GM12878 (cell line): ENCODE results near the gene SLC35F3. TPM values are rescaled to one million over a fixed set of nuclear protein-coding genes. Genes with fewer than 3 reads are reported as not detected.

Source experiments
- ATAC-seq: fragments of 200-7000 bp; cut with Tn5 transposase; 3 replicates; pipeline ENCODE4 v1.9.1; 2020; ENCODE audit warnings: mild to moderate bottlenecking, moderate library complexity
- BruUV-seq: library from RNA; stranded (reverse); fragments of 400-500 nt; replicated peaks from 2 replicates; lab custom pipeline; 2021; lab: Mats Ljungman, UMichigan
- CTCF ChIA-PET: fragments of 300-600 bp; sonication (Branson Sonifier 250); formaldehyde crosslinking; extraction: SDS; loops from one replicate; lab custom pipeline; 2021; ENCODE audit warnings: inconsistent platforms; lab: Yijun Ruan, JAX
- POLR2A ChIA-PET: fragments of 350-600 bp; formaldehyde crosslinking; extraction: SDS; loops from one replicate; lab custom pipeline; 2021; ENCODE audit warnings: inconsistent platforms; lab: Charles Lee
- RAD21 ChIA-PET: fragments of 300-600 bp; sonication (Branson Sonifier 250); formaldehyde crosslinking; loops from one replicate; lab custom pipeline; 2023; ENCODE audit warnings: antibody characterized with exemption; ENCODE audit not compliant: unreplicated experiment; lab: Charles Lee
- SMC1A ChIA-PET: fragments of 300-600 bp; sonication (Branson Sonifier 250); formaldehyde crosslinking; loops from one replicate; lab custom pipeline; 2023; ENCODE audit not compliant: unreplicated experiment, uncharacterized antibody; lab: Charles Lee
- DNase-seq: peaks from one replicate; pipeline ENCODE4 v3.0.0-alpha.2; 2011; ENCODE audit warnings: low read depth, low spot score
- FAIRE-seq: peaks from 3 replicates; lab custom pipeline; 2011; peaks lifted over from hg19 to GRCh38; lab: Jason Lieb, UNC
- H2AFZ ChIP-seq: 2 replicates; pipeline ENCODE4 v1.6.0; 2011; ENCODE audit warnings: low read depth, low read length, control low read depth; ENCODE audit not compliant: control insufficient read depth
- H3K27ac ChIP-seq: 2 replicates; pipeline ENCODE4 v1.5.1; 2011; ENCODE audit warnings: control low read depth; ENCODE audit not compliant: control insufficient read depth, insufficient read depth
- H3K27me3 ChIP-seq, 2 experiments: replicated peaks in 1 of 2; 2 replicates each; pipeline versions ENCODE4 v1.6.0 to v1.6.1; 2011; ENCODE audit warnings: low read length in 1 of 2; ENCODE audit not compliant: control insufficient read depth in 2 of 2, insufficient read depth in 2 of 2
- H3K36me3 ChIP-seq, 2 experiments: 2 replicates each; pipeline ENCODE4 v1.5.1; 2011; ENCODE audit warnings: low read length in 1 of 2; ENCODE audit not compliant: control insufficient read depth in 2 of 2, insufficient read depth in 2 of 2
- H3K4me1 ChIP-seq: 2 replicates; pipeline ENCODE4 v1.6.1; 2011; ENCODE audit warnings: mild to moderate bottlenecking, low read length, moderate library complexity, mixed read lengths; ENCODE audit not compliant: control insufficient read depth, insufficient read depth
- H3K4me2 ChIP-seq: 2 replicates; pipeline ENCODE4 v1.6.0; 2011; ENCODE audit warnings: control low read depth; ENCODE audit not compliant: control insufficient read depth, insufficient read depth
- H3K4me3 ChIP-seq: fragments of 200-600 bp; sonication (generic); 2 replicates; pipeline ENCODE4 v1.5.1; 2016
- H3K79me2 ChIP-seq: 2 replicates; pipeline ENCODE4 v1.6.0; 2011; ENCODE audit warnings: low read length; ENCODE audit not compliant: control insufficient read depth, insufficient read depth
- H3K9ac ChIP-seq: 2 replicates; pipeline ENCODE4 v1.8.0; 2011; ENCODE audit warnings: low read length, control low read depth, mixed read lengths; ENCODE audit not compliant: control insufficient read depth, insufficient read depth
- H3K9me3 ChIP-seq: replicated peaks from 3 replicates; pipeline ENCODE4 v1.5.1; 2011; ENCODE audit warnings: mild to moderate bottlenecking, low read length; ENCODE audit not compliant: control insufficient read depth, insufficient read depth
- H4K20me1 ChIP-seq: 2 replicates; pipeline ENCODE4 v1.6.0; 2011; ENCODE audit not compliant: control insufficient read depth, insufficient read depth
- CBX5 ChIP-seq: sonication (generic); IDR thresholded peaks from 2 replicates; pipeline ENCODE4 v1.6.1; 2016; ENCODE audit warnings: low read depth, moderate library complexity, mild to moderate bottlenecking, inconsistent platforms
- NRF1 ChIP-seq: conservative IDR thresholded peaks from 2 replicates; pipeline ENCODE4 v1.6.1; 2011; ENCODE audit warnings: mild to moderate bottlenecking, low read depth, low read length, improper control_type of control experiment
- POLR2A ChIP-seq: IDR thresholded peaks from 2 replicates; pipeline ENCODE4 v1.6.1; 2011; ENCODE audit warnings: low read depth, mild to moderate bottlenecking, low read length
- ZNF24 ChIP-seq: fragments of 450-650 bp; IDR thresholded peaks from 2 replicates; pipeline ENCODE4 v1.6.1; 2017; ENCODE audit warnings: antibody characterized with exemption, mild to moderate bottlenecking
- WGBS: methylation state at CpG from one replicate; pipeline ENCODE4 v1.1.6; 2016; ENCODE audit warnings: low lambda C conversion rate; ENCODE audit not compliant: insufficient replicate concordance, insufficient coverage; ENCODE audit errors: missing lambda C conversion rate; 5-methylcytosine and 5-hydroxymethylcytosine counted together
- in situ Hi-C: fragments of 300-500 bp; cut with MboI; formaldehyde crosslinking; loops from 9 replicates; pipeline ENCODE4 v1.14.3; 2018; ENCODE audit warnings: mixed read lengths
- intact Hi-C: fragments of 100-400 bp; cut with micrococcal nuclease; formaldehyde crosslinking; loops from one replicate; pipeline ENCODE4 v1.14.2; 2022; ENCODE audit not compliant: unreplicated experiment
- polyA plus RNA-seq, 11 experiments: library from polyadenylated mRNA; depleted of rRNA in 4 of 11; unstranded in 6 of 11; stranded (reverse) in 5 of 11; fragments of >200 nt; fragmentation: Nextera tagmentation in 4 of 11; fragmentation: Illumina TruSeq in 1 of 11; extraction: Ambion mirVana in 4 of 11; extraction: Trizol in 1 of 11; gene quantifications; 1 replicate in 1 of 11; 2 replicates in 10 of 11; pipeline versions ENCODE4 v1.2.1 to v1.2.3, GENCODE V29; 2011 to 2016; ENCODE audit warnings: inconsistent platforms in 2 of 11, missing spikeins in 2 of 11, low read depth in 1 of 11
- total RNA-seq, 4 experiments: library from RNA; depleted of rRNA in 3 of 4; stranded (reverse); fragments of >200 nt in 3 of 4; fragmentation: Illumina TruSeq in 1 of 4; extraction: Trizol in 1 of 4; gene quantifications; 2 replicates each; pipeline versions ENCODE4 v1.2.1 to v1.2.3, GENCODE V29; 2013 to 2021

Gene SLC35F3
- total and polyA plus RNA-seq, 10 of the 15 experiments (the other 5 are each of a cell fraction or from before 2014, with no cell fraction given): 1.0 to 8.6 (median 5.7) TPM

- no peak for TF ChIP-seq NRF1
- FAIRE-seq (no peak), ATAC-seq (no peak), DNase-seq (no peak)
- no peak overlapping the region for H2AFZ ChIP-seq
- intact Hi-C loops (no loop called here), in situ Hi-C loops (no loop called here)
- no TSS peak for BruUV-seq
- no peak overlapping the region for H3K4me3 ChIP-seq
- ChIA-PET POLR2A (interaction anchor here (0.5 kb wide), 1 partner anchor 29 kb away, joined by 3 read pairs; no protein-coding TSS in a partner anchor), RAD21 (interaction anchor here (1.4 kb wide), 1 partner anchor 36 kb away, joined by 5 read pairs; no protein-coding TSS in a partner anchor), SMC1A (no interaction called here), CTCF (interaction anchor here (1.3 kb wide), 1 partner anchor 61 kb away, joined by 4 read pairs; no protein-coding TSS in a partner anchor)
- no peaks in the 10 kb centered on the region for H3K79me2 ChIP-seq
- no peak overlapping the region for H3K9ac ChIP-seq
- H4K20me1 ChIP-seq: no peaks in the 10 kb centered on the region
- WGBS: 18% methylated on average over 6 of the region's 6 CpGs
- peaks cover 20% of the 10 kb centered on the region for H3K4me1 ChIP-seq
- H3K9me3 ChIP-seq: no peaks in the 10 kb centered on the region; the same call in 2 of the 3 replicates
- H3K27me3 ChIP-seq: no peaks in the 10 kb centered on the region
- no peak overlapping the region for H3K27ac ChIP-seq
- H3K36me3 ChIP-seq: no peaks in the 10 kb centered on the region; a peak in 1 of 4 replicates
- no peak overlapping the region for H3K4me2 ChIP-seq
These were observed 369.5 kb downstream of the SLC35F3 start for GRCh38 chr1:234273981-234274380.

GRCh38 chr1:234276151-234276788, 371.8 kb downstream of the SLC35F3 start:
- no peak overlapping the region for H3K27ac ChIP-seq
- SMC1A ChIA-PET: interaction anchor here (0.5 to 1.3 kb wide), 3 partner anchors 14 to 33 kb away, joined by 3 read pairs; no protein-coding TSS in a partner anchor
- H3K4me1 ChIP-seq: peaks cover 10% of the 10 kb centered on the region
- FAIRE-seq: no peak
- in situ Hi-C loops (no loop called here), intact Hi-C loops (no loop called here)
- no peaks in the 10 kb centered on the region; a peak in 1 of 4 replicates for H3K27me3 ChIP-seq
- POLR2A ChIA-PET: no interaction called here
- CTCF ChIA-PET: interaction anchor here (1.1 to 1.4 kb wide), 3 partner anchors 13 to 63 kb away, joined by 3 to 9 read pairs (median 4); no protein-coding TSS in a partner anchor
- TF ChIP-seq CBX5 (no peak), POLR2A (no peak), ZNF24 (no peak)
- H3K4me2 ChIP-seq: no peak overlapping the region
- 36% methylated on average over 7 of the region's 7 CpGs for WGBS
- RAD21 ChIA-PET: interaction anchor here (1.1 to 2.1 kb wide), 3 partner anchors 33 to 122 kb away, joined by 3 to 4 read pairs (median 3); no protein-coding TSS in a partner anchor
- H3K36me3 ChIP-seq: no peaks in the 10 kb centered on the region; a peak in 1 of 4 replicates
- no peaks in the 10 kb centered on the region for H3K9me3 ChIP-seq
- no peak for DNase-seq
- no TSS peak for BruUV-seq
- H3K79me2 ChIP-seq: no peaks in the 10 kb centered on the region
- H3K9ac ChIP-seq: no peak overlapping the region
- no peak for ATAC-seq
- no peaks in the 10 kb centered on the region for H4K20me1 ChIP-seq
- no peak overlapping the region for H3K4me3 ChIP-seq
- H2AFZ ChIP-seq: no peak overlapping the region
